Hematopoietic multipotent progenitor cell treated with erythropoietin and hydrocortisone succinate and interleukin-3 and kit ligand, for 4 days (in vitro differentiated cells): ENCODE measurements around the gene ACY1.

Experiments used
- DNase-seq: peaks from one replicate; pipeline ENCODE4 v3.0.0-alpha.2; 2015

ACY1 gene

GRCh38 chr3:52010431-52010830, 27.1 kb downstream of the ACY1 start:
- DNase-seq: no peak

DNA sequence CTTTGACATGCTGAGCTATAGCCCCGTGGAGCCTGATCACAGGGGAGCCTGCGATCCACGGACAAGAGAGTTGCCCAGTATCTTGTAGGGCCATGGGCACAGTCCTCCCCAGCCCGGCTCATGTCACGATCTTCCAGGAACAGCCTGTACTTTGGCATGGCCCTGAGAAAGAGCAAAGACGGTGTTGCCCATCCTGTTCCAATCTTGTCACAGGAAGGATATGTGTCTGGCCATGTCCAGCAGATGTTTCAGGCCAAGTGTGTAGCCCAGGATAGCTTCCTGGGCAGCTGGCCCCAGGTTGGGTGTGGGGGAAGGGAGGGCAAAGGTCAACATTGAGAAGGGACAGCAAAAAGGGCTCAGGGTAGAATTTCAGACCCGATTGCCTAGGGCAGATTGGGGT, 29.4 kb downstream of the ACY1 start:
- no peak for DNase-seq

DNA sequence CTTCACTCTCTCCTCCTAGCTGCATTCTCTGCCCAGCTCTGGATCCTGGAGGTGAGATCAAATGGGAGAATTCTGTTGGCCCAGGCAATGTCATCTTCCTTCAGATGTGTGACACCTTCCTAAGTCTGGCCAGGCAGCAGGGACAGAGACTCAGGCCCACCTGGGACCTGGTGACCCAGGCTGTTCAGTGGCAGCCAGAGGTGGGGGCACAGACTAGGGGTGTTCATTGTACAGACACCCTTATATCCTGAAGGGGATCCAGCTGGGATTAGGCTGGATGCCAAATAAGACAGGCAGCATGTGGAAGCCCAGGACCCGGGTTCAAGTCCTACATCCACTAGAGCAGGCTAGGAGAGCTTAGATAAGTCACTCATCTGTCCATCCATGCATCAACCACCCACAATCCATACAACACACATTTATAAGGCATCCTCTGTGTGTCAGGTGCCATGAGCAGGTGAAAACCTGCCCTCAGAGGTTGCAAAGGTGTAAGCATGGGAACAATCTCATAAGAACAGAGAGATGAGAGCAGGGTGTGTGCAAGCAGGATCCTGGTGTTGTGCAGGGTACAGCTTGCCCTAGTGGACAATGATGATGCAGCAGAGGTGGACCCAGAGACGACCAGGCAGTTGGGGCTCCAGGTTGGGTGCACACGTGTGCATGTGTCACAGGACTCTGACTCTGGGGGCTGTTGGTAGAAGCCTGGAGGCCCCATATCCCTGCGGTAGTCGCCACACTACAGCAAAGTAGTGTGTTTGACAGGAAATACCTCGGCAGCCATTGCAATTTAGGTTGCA, 30.7 kb downstream of the ACY1 start:
- DNase-seq: no peak

DNA sequence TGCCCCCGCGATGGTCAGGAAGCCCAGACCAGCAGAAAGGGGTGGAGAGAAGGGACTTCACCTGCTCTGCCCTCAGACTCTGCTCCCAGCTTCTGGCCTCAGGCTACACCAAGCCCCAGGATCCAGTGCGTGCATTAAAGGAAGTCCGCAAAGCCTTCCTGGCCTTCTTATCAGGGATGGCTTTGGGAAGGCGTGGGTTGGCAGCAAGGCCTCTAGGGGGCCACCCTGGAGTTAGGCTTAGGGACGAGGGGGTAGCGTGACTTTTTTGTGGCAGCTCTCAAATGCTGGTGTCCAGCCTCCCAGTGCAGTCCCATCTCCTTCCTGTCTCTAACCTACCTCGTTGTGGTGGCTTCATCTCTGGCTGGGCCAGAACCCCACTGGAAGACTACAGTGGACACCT, 31.3 kb downstream of the ACY1 start:
- DNase-seq: peak; percentile 62

DNA sequence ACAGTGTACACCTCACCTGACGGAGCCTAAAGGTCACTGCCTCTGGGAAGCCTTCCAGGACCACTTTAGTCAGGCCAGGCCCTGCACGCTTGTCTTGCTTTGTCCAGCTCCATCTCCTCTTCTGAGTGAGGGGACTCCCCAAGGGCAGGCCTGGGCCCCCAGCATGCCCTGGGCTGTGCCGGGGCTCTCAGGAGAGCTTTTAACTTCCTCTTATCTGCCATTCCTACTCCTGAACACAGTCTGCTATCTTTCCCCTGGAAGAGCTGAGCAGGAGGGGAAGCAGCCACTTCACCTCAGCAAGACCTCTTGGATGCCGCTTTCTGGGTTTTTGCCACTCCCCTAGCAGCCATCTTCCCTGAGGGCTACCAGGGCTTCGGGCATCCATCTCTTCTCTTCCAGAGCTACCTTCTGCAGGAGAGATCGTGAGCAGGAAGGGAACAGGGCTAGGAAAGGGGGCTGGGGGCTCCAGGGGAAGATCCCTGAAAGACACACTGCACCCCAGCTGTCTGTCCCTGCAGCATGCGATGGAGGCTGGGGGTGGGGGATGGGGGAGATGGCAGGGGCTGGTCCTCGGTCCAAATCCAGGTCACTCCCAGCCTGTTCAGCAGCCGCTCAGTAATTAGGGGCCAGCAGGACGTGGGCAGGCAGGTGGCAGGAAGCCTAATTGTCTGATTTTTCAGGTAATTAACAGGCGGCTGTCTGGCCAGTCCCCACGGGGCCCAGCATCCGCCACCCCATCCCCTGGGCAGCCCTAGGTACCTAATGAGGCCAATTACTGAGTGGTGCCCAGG, 32.3 kb downstream of the ACY1 start:
- DNase-seq: no peak

DNA sequence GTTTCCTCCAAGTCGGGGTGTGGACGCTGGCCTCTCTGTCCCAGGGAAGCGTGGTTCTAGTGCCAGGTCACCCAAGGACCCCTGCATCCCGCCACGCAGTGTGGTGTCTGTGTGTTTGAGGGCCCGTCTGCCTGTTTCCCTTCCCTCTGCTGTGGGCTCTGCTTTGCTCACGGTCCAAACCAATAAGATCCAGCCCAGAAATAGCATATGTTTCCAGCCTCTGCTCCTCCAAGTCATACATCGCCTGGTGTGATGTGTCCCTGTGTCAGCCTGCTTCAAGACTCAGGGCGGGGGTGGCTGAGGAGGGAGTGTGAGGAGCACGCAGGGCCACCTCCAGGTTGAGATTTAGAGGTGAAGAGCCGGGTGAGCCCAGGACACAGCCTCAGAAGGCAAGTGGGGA, 34.3 kb downstream of the ACY1 start:
- DNase-seq: no peak

DNA sequence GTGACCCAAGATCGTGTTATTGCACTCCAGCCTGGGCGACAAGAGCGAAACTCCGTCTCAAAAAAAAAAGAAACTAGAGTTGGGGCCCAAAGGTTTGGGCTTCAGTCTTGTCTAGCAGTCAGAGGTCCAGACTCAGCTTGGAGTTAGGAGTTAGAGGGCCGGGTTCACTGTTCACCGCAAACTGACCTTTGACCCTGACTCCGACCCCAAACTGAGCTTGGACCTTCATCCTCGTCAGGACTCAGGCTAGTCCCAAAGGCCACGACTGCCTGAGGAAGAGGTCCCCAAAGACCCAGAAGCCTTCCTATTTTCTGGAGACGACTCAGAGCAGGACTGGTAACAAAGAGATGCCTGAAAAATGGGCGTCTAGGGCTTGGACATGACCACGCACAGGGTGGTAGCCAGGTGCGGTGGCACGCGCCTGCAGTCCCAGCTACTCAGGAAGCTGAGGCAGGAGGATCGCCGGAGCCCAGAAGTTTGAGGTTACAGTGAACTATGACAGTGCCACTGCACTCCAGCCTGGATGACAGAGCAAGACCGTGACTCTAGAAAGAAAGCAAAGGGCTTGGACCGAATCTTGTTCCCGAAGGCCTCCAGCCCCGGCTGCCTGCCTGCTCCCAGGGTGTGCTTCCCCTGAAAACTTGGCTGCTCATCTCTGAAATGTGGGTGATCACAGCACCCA, 35.1 kb downstream of the ACY1 start:
- no peak for DNase-seq

DNA sequence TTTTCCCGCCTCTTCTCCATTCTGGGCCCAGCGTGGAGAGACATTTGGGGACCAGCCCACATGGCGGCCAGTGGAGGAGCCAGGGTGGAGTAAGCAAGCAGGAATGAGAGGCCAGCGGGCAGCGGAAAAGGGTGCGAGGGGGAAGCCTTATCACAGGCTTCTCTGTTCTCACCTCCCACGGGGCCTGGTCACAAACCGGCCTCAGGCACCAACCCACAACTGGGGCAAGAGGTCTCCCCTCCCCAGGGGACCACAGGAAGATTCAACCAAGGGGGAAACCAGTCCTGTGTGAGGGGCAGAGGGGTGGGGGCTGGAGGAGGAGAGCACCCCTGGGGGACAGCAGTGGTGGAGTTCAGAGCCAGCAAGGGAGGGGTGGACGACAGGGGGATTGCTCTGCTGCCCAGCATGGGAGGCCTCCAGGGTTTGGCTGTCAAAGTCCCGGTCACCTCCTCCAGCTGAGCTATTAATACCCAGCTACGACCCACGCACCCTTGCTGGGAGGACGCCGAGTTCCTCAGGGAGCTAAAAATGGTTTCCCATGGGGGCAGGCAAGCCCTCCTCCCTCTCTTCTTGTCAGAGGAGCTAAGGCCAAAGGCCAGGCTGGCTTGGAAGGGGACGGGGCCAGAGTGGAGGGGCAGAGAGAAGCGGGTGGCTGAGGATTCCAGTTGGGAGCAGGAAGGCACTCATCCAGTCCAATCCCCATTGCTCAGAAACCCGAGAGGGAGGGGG, 36.2 kb downstream of the ACY1 start:
- no peak for DNase-seq

- no peak for DNase-seq
Measured at GRCh38 chr3:52020796-52021195, 37.5 kb downstream of the ACY1 start.

GRCh38 chr3:52021489-52022268, 38.3 kb downstream of the ACY1 start:
- no peak for DNase-seq

DNA sequence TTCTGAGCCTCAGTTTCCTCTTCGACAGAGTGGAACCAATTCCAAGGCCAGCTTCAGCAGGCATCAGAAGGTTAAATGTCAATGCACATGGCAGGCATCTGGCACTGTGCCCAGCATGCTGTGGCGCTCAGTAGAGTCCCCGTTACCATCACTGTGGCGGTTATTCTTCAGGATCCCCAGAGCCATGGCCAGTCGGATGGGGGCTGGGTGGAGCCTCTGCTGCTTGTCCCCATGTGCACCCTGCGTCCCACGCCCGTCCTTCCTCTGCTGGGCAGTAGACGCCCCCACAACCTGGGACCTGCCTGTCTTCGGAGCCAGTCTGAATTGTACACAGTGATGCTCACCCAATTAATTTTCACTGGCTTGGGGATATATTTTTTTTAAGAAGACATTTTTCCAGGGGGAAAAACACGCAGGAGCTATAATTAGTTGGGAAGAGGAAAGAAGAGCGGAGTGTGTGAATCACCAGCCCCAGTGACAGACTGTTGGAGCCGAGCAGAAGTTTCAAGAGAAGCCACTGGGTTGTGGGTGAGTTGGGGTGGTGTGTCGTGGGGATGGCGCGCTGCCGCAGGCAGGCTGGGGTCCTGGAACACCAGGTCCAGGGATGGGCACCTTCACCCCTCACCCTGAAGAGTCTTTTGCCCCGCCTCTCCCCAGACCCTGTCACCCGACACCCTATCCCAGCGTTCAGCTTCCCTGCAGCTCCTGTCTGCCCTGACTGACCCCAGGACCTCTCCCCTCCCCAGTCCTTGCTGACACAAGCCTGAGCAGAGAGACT, 39.2 kb downstream of the ACY1 start:
- peak; percentile 25 for DNase-seq

DNA sequence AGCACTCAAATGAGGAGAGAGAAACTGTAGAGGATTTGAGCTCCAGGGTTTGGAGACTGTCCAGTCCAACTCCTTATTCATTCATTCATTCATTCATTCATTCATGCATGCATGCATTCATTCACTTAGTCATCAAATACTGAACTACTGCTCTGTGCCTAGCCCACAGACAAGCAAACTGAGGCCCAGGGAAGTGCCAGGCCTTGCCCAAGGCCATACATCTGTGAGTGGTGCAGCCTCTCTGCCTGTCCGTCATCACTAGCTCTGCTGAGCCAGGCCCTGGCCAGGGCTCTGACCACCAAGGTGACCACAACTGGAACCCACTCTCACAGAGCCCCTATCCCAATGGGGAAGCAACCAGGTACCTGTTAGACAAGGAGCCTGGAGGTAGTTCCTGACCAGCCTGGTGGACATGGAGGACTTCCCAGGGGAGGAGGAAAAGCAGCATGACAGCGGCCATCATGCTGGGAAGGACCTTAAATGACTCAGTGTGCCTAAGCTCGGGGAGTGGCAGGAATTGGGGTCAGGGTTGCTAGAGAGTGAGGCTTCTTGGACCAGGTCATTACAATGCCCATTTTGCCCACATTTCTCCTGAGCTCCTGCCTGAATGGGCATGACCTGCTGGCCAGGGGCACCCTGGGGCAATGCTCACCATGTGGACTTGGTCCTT, 39.9 kb downstream of the ACY1 start:
- no peak for DNase-seq

DNA sequence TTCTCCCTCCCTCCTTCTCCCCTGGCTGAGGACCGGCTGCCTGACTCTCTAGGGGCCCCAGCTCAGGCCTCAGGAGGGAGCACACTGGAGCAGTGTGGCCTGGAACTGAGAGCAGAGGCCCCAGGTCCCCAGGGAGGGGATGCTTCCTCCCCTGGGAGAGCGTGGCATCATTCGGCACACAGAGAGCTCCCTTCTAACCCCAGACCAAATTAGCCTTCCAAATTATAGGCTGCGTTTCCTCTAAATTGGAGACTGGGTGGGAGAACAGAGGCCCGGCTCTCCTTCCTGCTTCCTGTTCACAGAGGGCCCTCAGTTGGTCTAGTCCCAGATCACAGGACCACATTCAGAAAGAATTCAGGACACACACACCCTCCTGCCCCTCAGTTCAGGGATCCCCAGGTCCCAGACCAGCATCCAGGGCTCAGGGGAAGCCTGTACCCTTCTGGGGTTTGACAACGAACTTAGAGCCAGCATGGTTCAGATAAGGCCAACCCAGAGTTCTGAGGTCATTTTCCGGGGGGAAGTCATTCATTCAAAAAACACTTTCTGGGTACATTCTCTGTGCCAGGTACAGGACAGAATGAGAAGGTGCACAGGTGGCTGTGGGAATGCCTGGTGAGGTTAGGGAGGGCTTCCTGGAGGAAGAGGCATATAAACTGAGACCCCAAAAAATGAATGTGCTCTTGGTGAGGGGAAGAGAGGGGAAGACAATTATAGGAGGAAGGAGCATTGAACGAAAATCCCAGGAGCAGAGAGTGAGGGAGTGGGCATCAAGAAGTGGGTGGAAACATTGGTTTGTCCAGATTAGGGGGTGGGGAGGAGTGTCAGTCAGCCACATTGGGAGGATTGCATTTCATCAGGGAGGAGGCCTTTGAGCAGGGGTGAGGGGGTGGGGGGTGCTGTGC, 40.8 kb downstream of the ACY1 start:
- no peak for DNase-seq

GRCh38 chr3:52024765-52025452, 41.6 kb downstream of the ACY1 start:
- DNase-seq: no peak

DNA sequence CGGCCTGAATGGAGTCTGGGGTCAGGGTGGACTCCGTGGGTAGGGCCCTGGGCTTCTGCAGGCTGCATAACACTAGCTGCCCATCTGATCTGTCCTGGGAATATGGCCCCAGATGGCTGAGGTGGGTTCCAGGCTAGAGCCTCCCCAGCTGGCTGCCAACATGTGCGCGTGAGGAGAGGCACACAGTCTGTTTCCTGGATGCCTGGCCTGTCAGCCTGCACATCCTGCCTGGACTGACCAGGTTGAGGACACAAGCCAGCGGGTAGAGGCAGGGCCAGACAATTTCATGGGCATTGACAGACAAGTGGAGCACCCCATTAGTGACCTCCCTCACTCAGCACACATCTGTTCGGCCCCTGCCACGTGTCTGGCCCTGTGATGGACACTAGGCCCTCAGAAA, 42.1 kb downstream of the ACY1 start:
- no peak for DNase-seq

DNA sequence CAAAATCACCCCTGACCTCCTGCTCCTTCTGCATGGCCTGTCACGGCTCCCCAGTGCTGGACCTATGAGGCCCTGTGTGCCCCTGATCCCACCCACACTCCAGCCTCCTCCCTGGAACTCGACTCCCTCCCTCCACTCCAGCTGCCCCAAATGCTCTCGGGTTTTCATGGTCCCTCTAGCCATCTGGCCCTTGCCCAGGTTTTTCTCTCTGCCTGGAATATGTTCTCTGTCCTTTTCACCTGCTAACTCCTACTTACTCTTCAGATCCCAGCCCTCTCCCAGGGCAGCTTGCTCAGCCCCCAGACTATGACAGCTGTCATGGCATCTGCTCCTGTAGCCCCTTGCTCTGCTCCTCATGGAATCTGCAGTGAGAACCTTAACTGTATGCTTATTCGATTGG, 42.7 kb downstream of the ACY1 start:
- DNase-seq: no peak

- no peak for DNase-seq
Measured at GRCh38 chr3:52028572-52028971, 45.2 kb downstream of the ACY1 start.

DNA sequence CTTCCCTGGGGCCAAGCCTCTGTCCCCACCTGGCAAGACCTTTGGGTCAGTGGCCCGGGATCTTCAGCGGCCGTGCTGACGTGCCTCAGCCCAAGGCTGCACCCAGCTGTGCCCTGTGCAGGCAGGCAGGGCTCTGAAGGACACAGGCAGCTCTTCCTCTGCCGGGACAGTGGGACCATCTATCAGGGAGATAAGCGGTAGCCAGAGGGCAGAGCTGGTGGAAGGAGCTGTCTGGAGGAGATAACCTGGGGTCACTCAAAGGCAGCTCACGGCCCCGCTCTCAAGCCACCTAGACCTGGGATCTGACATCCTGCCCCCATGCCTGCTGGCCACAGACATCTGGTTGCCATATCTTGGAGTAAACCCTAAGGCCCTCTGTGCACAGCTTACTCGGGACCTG, 45.7 kb downstream of the ACY1 start:
- peak; percentile 56 for DNase-seq

GRCh38 chr3:52029535-52029934, 46.2 kb downstream of the ACY1 start:
- no peak for DNase-seq
